ENCODE results near the gene DNA2.

The DNA2 gene

DNA sequence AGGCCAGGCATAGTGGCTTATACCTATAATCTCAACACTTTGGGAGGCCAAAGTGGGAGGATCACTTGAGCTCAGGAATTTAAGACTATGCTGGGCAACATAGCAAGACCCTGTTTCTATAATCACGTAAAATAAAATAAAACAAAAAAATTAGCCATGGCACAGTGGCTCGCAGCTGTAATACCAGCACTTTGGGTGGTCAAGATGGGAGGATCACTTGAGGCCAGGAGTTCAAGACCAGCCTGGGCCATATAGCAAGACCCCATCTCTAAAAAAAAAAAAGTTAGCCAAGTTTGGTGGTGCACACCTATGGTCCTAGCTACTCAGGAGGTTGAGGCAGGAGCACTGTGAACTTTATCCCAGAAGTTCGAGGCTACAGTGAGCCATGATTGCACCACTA is 30.9 kb downstream of the DNA2 start:
- Histone ChIP-seq H3K4me1 (ENCODE audit: control insufficient read depth, insufficient read depth, low read length) (no peaks in the 10 kb centered on the region), H3K9ac (ENCODE audit: low read length) (no peak overlapping the region), H3K36me3 (ENCODE audit: control insufficient read depth, insufficient read depth, low read length) (no peaks in the 10 kb centered on the region), H3K9me3 (ENCODE audit: control insufficient read depth, low read length) (no peaks in the 10 kb centered on the region), H3K4me3 (ENCODE audit: low read length) (no peak overlapping the region), H3K27me3 (ENCODE audit: control insufficient read depth, insufficient read depth, low read length) (no peaks in the 10 kb centered on the region)

DNA sequence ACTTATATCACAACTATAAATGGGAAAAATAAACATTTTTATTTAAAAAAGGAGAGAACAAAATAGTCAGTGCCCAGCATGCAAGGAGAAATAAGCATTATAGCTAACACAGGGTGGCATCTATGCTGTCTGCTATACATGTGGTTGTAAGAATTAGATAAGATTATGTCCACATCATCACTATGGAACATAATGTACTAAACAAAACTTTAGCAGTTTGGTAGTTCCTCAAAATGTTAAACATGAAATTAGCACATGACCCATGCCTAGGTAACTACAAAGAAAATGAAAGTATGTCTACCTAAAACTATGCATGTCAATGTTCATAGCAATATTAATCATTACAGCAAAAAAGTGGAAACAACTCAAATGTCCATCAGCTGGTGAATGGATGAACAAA is 36.0 kb downstream of the DNA2 start:
- Histone ChIP-seq H3K36me3 (ENCODE audit: control insufficient read depth, insufficient read depth, low read length) (no peaks in the 10 kb centered on the region), H3K4me1 (ENCODE audit: control insufficient read depth, insufficient read depth, low read length) (no peaks in the 10 kb centered on the region), H3K9me3 (ENCODE audit: control insufficient read depth, low read length) (no peaks in the 10 kb centered on the region), H3K27me3 (ENCODE audit: control insufficient read depth, insufficient read depth, low read length) (no peaks in the 10 kb centered on the region), H3K4me3 (ENCODE audit: low read length) (no peak overlapping the region), H3K9ac (ENCODE audit: low read length) (no peak overlapping the region)

DNA sequence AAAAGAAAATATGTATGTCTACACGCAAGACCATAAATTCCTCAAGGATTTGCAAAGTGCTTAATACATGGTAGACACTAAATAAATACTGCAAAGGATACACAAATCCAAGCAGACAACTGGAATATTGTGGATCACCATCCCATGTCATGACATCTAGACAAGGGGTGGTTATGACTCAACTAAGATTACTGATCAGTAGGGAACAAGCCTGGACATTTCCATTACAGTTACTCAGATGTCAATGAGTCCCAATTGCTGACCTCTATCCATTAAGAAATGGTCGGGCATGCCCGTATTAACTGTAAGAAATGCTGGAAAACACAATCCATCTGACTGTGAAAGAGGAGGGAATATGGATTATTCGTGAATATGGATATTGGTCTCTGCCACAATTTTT is 37.1 kb downstream of the DNA2 start:
- no peaks in the 10 kb centered on the region for H3K9me3 ChIP-seq (ENCODE audit: control insufficient read depth, low read length)
- H3K4me1 ChIP-seq (ENCODE audit: control insufficient read depth, insufficient read depth, low read length), result no peaks in the 10 kb centered on the region
- no peak overlapping the region for H3K4me3 ChIP-seq (ENCODE audit: low read length)
- H3K27me3 ChIP-seq (ENCODE audit: control insufficient read depth, insufficient read depth, low read length), result no peaks in the 10 kb centered on the region
- H3K36me3 ChIP-seq (ENCODE audit: control insufficient read depth, insufficient read depth, low read length), result no peaks in the 10 kb centered on the region
- no peak overlapping the region for H3K9ac ChIP-seq (ENCODE audit: low read length)

DNA sequence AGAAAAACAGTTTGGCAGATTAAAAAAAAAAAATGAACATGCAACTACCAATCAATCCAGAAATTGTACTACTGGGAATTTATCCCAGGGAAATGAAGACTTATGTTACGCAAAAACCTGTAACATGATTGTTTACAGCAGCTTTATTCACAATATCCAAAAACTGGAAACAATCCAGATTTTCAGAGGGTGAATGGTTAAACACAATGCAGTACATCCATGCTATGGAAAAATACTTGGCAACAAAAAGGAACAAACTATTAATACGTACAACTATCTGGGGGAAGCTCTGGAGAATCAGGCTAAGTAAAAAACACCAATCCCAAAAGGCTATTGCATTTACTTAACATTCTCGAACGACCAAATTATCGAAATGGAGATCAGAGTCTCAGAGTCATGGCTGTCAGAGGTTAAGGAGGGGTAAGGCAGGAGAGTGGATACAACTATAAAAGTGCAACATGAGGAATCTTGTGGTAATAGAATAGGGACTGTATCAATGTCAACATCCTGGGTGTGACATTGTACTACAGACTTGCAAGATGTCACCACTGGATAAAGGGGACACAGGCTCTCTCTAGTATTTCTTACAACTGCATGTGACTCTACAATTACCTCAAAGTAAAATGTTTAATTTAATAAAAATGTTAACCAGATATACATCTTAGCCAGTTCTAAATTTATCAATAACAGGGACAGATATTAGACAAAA is 43.2 kb downstream of the DNA2 start:
- H3K27me3 ChIP-seq (ENCODE audit: control insufficient read depth, insufficient read depth, low read length), result no peaks in the 10 kb centered on the region
- H3K4me3 ChIP-seq (ENCODE audit: low read length), result no peak overlapping the region
- H3K36me3 ChIP-seq (ENCODE audit: control insufficient read depth, insufficient read depth, low read length), result no peaks in the 10 kb centered on the region
- H3K9me3 ChIP-seq (ENCODE audit: control insufficient read depth, low read length), result no peaks in the 10 kb centered on the region
- H3K9ac ChIP-seq (ENCODE audit: low read length), result no peak overlapping the region
- H3K4me1 ChIP-seq (ENCODE audit: control insufficient read depth, insufficient read depth, low read length), result no peaks in the 10 kb centered on the region

DNA sequence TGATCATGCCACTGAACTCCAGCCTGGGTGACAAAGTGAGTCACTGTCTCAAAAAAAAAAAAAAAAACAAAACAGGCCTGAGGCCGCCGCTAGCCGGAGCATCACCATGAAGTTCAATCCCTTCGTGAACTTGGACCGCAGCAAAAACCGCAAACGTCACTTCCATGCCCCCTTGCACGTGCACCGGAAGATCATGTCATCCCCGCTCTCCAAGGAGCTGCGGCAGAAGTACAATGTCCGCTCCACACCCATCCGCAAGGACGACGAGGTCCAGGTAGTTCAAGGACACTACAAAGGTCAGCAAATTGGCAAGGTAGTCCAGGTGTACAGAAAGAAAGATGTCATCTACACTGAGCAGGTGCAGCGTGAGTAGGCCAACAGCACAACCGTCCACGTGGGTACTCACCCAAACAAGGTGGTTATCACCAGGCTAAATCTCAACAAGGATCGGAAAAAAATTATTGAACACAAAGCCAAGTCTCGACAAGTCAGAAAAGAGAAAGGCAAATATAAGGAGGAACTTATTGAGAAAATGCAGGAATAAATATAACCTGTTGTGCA is 47.2 kb downstream of the DNA2 start:
- Histone ChIP-seq H3K36me3 (ENCODE audit: control insufficient read depth, insufficient read depth, low read length) (no peaks in the 10 kb centered on the region), H3K27me3 (ENCODE audit: control insufficient read depth, insufficient read depth, low read length) (no peaks in the 10 kb centered on the region), H3K4me1 (ENCODE audit: control insufficient read depth, insufficient read depth, low read length) (no peaks in the 10 kb centered on the region), H3K9me3 (ENCODE audit: control insufficient read depth, low read length) (no peaks in the 10 kb centered on the region), H3K9ac (ENCODE audit: low read length) (no peak overlapping the region), H3K4me3 (ENCODE audit: low read length) (no peak overlapping the region)

DNA sequence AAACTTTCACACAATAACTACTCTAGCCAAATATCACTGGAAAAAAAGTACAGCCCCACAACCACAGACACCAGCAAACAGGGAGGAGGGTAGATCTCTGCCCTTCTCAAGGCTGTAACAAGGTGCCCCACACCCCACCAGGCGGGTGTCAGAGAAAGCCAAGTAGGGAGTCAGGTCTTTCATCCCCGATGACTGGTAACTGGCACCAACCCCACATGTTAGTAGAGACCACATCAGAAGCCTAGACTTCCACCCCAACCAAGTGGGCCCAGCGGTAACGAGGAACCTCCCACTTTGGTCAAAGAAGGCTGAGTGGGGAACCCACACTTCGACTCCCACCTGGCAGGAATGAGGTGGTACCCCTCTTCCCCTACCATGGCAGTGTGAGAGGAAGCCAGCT is 48.3 kb downstream of the DNA2 start:
- Histone ChIP-seq H3K4me1 (ENCODE audit: control insufficient read depth, insufficient read depth, low read length) (no peaks in the 10 kb centered on the region), H3K4me3 (ENCODE audit: low read length) (no peak overlapping the region), H3K27me3 (ENCODE audit: control insufficient read depth, insufficient read depth, low read length) (no peaks in the 10 kb centered on the region), H3K36me3 (ENCODE audit: control insufficient read depth, insufficient read depth, low read length) (no peaks in the 10 kb centered on the region), H3K9ac (ENCODE audit: low read length) (no peak overlapping the region), H3K9me3 (ENCODE audit: control insufficient read depth, low read length) (no peaks in the 10 kb centered on the region)

DNA sequence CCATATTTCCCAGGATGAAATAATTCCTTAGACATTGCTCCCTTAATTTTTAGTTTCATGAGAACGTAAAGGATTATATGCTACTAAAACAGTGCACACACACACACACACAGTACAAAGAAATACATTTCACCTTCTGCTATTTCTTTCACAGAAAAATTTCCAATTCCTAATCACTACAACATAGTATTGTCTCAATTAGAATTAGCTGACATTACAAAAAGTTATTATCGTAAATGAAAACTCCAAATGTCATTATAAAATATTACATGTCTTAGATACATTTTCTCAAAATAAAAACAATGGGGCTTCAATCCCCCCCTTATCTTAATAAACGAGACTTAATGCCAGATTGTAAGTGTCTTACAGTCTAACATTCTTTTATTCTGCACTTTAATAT is 52.4 kb downstream of the DNA2 start:
- Histone ChIP-seq H3K4me3 (ENCODE audit: low read length) (no peak overlapping the region), H3K9me3 (ENCODE audit: control insufficient read depth, low read length) (no peaks in the 10 kb centered on the region), H3K36me3 (ENCODE audit: control insufficient read depth, insufficient read depth, low read length) (no peaks in the 10 kb centered on the region), H3K27me3 (ENCODE audit: control insufficient read depth, insufficient read depth, low read length) (no peaks in the 10 kb centered on the region), H3K9ac (ENCODE audit: low read length) (no peak overlapping the region), H3K4me1 (ENCODE audit: control insufficient read depth, insufficient read depth, low read length) (no peaks in the 10 kb centered on the region)

DNA sequence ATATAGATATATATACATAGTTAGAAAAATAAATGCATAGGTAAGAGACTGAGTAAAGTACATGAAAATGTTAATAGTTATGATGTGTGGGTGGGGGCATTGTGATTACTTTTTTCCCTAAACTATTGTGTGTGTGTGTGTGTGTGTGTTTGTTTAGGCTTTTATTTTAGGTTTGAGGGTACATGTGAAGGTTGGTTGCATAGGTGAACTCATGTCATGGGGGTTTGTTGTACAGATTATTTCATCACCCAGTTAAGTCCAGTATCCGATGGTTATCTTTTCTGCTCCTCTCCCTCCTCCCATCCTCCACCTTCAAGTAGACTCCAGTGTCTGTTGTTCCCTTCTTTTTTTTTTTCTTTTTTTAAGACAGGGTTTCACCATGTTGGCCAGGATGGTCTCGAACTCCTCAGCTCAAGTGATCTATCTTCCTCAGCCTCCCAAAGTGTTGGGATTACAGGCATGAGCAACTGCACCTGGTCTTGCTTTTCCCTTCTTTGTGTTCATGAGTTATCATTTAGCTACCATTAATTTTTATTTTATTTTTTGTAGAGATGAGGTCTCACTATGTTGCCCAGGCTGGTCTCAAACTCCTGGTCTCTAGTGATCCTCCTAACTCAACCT is 62.8 kb downstream of the DNA2 start:
- Histone ChIP-seq H3K9me3 (ENCODE audit: control insufficient read depth, low read length) (no peaks in the 10 kb centered on the region), H3K4me3 (ENCODE audit: low read length) (no peak overlapping the region)

DNA sequence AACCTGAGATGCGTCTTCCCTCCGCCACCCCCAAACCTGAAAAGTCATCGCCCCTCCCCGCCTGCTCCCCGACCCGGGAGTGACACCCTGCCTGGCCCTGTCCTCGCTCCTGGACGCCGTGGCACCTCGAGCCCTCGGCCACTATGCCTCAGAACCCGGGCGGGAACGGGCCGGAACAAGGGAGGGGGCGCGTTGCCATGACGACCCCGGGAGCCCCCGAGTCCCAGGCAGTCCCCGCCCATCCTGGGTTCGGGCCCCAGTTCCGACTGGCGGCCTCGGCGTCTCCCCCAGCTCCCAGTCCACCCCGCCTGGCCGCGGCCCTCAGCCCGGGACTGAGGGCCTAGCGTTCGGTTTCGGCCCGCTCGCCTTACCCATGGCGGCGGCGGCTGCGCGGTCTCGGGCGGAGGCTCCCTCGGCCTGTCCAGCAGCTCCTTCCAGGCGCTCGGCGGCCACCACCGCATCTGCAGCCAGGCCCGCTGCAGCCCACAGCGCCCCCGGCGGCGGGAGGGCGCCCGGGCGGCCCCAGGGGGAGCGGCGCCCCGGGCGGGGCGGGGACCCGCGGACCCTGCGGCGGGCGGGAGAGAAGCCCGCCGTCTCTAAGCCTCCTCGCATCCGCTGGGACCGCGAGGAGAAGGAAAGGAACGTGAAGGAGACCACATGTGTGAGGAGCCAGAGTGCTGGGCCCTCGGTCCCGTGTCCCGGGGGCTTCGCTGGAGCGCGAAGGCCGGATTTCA is 64.8 kb downstream of the DNA2 start, which contains the start of gene RUFY2:
TSS of gene RUFY2 (minus strand) at position 463 of the 734 bp plus-strand sequence. CDS start at position 375, 88 bp downstream.
- peak within 1 kb of the TSS; percentile 67 for H3K4me3 ChIP-seq (ENCODE audit: low read length)
- H3K9me3 ChIP-seq (ENCODE audit: control insufficient read depth, low read length), result no peaks in the 10 kb centered on the region
- no peaks in the 10 kb centered on the region for H3K27me3 ChIP-seq (ENCODE audit: control insufficient read depth, insufficient read depth, low read length)
- H3K9ac ChIP-seq (ENCODE audit: low read length), result peak within 1 kb of the TSS; percentile 98
- H3K4me1 ChIP-seq (ENCODE audit: control insufficient read depth, insufficient read depth, low read length), result no peaks in the 10 kb centered on the region
- no peaks in the 10 kb centered on the region for H3K36me3 ChIP-seq (ENCODE audit: control insufficient read depth, insufficient read depth, low read length)

More for the DNA sequence above, 62.8 kb downstream of the DNA2 start:
- Histone ChIP-seq H3K4me1 (ENCODE audit: control insufficient read depth, insufficient read depth, low read length) (no peaks in the 10 kb centered on the region), H3K27me3 (ENCODE audit: control insufficient read depth, insufficient read depth, low read length) (no peaks in the 10 kb centered on the region), H3K36me3 (ENCODE audit: control insufficient read depth, insufficient read depth, low read length) (no peaks in the 10 kb centered on the region), H3K9ac (ENCODE audit: low read length) (no peak overlapping the region)

DNA sequence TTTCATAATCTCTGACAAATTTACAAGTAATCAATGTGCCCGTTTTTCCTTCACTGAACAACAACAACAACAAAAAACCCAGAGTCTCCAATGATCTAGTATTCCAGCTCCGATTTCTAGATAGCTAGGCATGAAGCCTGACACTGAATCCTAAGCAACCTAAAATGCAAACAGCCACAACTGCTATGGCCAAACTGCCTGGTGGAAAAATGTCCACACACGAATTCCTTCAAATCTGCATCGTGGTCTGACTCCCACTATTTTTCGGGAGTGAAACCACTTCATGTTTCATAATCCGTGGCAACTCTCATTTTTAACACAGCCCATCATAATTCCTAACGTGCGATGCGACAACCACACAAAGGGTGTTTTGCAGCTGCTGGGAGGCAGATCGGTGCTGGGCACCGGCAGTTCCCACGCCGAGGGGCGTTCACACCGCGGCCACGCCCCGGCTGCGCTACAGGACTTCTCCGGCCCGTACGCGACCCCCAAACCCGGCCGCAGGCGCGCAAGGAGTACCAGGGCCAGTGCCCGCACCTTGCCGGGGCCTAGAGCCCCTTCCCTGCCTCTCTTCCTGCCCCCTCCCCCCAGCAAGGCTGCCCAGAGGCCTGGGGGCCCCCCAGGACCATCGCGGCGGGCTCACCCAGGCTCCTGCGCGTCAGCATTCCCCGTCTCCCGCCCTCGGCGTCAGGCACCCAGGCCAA is 65.5 kb downstream of the DNA2 start:
- no peaks in the 10 kb centered on the region for H3K27me3 ChIP-seq (ENCODE audit: control insufficient read depth, insufficient read depth, low read length)
- H3K9me3 ChIP-seq (ENCODE audit: control insufficient read depth, low read length), result no peaks in the 10 kb centered on the region

DNA sequence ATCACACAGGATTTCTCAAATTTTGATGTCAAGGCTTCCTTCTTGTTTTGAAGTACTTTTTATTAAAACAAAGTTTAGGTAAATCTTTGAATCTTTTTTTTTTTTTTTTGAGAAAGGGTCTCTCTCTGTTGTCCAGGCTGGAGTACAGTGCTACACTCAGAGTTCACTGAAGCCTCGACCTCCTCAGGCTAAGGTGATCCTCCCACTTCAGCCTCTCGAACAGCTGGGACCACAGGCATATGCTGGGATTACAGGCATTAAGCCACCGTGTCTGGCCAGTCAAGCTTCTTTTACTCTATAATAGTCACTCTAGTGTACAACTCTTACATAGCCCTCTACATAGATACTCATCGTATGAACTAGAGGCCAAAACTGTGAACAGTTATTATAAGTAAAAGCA is 68.1 kb downstream of the DNA2 start:
- Histone ChIP-seq H3K27me3 (ENCODE audit: control insufficient read depth, insufficient read depth, low read length) (no peaks in the 10 kb centered on the region), H3K36me3 (ENCODE audit: control insufficient read depth, insufficient read depth, low read length) (no peaks in the 10 kb centered on the region), H3K9me3 (ENCODE audit: control insufficient read depth, low read length) (no peaks in the 10 kb centered on the region), H3K9ac (ENCODE audit: low read length) (no peak overlapping the region), H3K4me3 (ENCODE audit: low read length) (no peak overlapping the region), H3K4me1 (ENCODE audit: control insufficient read depth, insufficient read depth, low read length) (no peaks in the 10 kb centered on the region)

More for the DNA sequence above, 65.5 kb downstream of the DNA2 start:
- no peaks in the 10 kb centered on the region for H3K4me1 ChIP-seq (ENCODE audit: control insufficient read depth, insufficient read depth, low read length)
- H3K9ac ChIP-seq (ENCODE audit: low read length), result peak overlapping the region; percentile 98
- peak overlapping the region; percentile 43 for H3K4me3 ChIP-seq (ENCODE audit: low read length)
- H3K36me3 ChIP-seq (ENCODE audit: control insufficient read depth, insufficient read depth, low read length), result no peaks in the 10 kb centered on the region
